Measurements from ENCODE around the gene ZNF100.

GRCh38 chr19:21704320-21704719 lies 63.1 kb downstream of the ZNF100 start:
- no peak for TF ChIP-seq POLR2A (IDR thresholded peaks at IDR 0.05)
- TF ChIP-seq CTCF (IDR thresholded peaks at IDR 0.05 in 8 of 11, conservative IDR thresholded peaks at IDR 0.05 in 3 of 11): no peak

Data from spleen (tissue), 7 donors.